Measurements from ENCODE around the gene SCN4A.
A peak's percentile ranks its signal among the peaks of the same experiment; 100 is the strongest.

Gene SCN4A

GRCh38 chr17:64001763-64002529 lies 29.2 kb upstream of the SCN4A start:
- no peak for DNase-seq

- DNase-seq = no peak
These were observed 28.4 kb upstream of the SCN4A start for GRCh38 chr17:64001091-64001579.

DNA sequence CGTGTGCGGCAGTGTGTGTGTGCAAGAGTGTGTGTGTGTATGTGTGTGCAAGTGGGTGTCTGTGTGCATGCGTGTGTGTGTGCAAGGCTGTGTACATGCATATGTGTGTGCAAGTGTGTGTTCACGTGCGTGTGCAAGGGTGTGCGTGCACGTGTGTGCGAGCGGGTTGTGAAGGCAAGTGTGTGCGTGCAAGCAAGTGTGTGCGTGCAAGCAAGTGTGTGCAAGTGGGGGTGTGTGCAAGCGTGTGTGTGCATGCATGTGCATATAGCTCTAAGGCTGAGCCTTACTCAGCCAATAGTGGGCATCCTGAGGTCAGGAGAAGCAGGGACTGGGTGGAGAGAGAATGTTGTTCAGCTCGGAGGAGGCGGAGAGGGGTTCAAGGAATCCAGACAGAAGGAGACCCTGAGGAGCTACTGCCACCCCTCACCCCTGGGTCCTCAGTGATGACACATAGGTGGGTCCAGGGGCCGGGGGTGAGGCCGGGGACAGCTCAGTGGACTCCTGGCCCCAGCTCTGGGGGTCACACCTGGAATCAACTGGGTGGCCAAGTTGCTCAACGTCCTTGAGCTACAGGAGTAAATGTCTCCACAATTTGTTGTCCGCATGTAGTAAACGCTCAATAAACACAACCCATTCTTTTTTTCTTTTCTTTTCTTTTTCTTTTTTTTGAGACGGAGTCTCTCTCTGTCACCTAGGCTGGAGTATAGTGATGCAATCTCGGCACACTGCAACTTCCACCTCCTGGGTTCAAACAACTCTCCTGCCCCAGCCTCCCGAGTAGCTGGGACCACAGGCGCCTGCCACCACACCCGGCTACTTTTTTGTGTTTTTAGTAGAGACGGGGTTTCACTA lies 27.2 kb upstream of the SCN4A start:
- no peak for DNase-seq

DNA sequence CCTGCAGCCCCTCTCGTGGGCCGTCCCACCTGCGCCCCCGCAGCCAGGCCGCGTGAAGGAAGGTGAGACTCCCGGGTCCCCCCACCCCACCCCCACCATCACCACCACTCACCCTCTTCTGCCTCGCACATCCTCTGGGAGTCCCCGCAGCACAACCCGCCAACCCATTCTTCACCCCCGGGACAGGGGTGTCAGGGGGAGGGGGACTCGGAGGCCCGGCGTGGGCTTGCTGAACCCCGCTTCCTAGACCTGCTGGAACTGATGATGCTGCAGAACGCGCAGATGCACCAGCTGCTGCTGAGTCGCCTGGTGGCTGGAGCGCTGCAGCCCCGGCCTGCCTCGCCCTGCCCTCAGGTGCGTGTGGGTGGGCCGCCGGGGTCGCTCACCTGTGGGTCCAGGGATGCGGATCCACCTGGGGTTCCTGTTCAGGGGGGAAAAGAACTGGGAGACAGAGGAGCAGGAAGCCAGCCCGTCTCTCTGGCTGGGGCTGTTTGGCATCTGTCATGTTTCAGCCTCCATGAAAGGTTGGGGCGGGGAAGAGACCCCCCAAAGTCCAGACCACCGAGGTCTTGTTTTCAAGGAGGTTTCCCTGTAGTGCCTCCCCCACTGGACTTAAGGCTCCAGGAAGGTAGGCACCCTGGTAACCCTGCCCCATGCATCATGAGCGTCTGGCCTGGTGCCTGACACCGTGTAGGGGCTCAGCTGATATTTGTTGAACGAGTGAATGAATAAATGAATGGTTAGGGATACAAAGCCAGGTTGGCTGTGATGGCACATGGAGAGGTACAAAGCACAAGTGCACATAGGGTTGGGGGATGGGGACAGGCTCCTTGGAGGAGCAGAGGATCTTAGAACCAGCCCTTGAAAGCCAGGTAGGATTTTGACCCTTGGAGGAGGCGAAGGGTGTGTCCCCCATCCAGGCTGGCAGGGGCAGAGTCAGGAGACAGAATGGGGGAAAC lies 26.3 kb upstream of the SCN4A start:
- DNase-seq = no peak

- peak; percentile 84 for DNase-seq
These were observed 25.5 kb upstream of the SCN4A start, which contains the start of gene PRR29 for GRCh38 chr17:63998050-63998720. TSS of gene PRR29 (plus strand) at chr17:63998351. CDS start at chr17:63998365, 14 bp downstream.

GRCh38 chr17:63997341-63998048 lies 24.8 kb upstream of the SCN4A start:
- no peak for DNase-seq

GRCh38 chr17:63996430-63997182 lies 23.9 kb upstream of the SCN4A start:
- DNase-seq = no peak

DNA sequence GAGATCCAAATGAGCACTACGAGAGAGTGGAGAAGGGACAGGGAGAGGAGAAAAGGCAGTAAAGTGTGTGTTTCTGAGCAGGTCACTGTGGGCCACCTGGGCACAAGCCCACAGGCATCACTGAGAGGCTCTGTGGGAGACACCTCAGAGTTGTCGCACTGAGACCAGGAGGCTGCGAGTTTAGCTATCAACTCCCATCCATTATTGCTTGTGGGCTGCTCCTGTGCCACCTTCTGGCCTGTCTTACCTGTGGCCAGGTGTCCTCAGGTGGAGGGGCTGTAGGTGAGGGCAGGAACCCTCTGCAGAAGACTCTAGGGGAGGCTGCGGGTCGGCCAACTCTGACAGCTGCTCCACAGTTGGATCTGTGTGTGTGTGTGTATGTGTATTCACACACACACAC lies 22.9 kb upstream of the SCN4A start:
- DNase-seq = no peak

DNA sequence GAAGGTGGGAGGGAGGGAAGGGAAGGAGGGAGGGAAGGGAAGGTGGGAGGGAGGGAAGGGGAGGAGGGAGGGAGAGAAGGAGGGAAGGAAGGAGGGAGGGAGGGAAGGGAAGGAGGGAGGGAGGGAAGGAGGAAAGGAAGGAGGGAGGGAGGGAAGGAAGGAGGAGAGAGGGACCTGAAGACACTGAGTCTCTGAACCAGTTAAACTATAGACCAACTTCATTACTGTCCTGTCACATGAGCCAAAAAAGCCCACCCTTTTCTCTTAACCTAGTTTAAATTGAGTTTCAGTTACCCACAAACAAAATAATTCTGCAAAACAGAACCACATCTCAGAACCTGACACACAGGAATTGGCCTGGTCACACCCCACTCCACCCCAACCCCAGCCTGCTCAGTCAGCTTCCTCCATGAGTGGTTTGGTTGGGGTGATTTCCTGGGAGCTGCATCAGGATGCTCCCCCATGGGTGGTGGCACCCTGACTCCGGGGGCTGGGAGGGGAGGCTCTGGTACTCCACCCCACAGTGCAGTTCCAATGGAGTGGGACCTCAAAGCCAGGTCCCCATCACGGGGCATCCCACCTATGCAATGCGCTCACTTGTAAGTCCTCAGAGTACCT lies 20.8 kb upstream of the SCN4A start:
- no peak for DNase-seq

- no peak for DNase-seq
These were observed 18.9 kb upstream of the SCN4A start for GRCh38 chr17:63991611-63992010.

GRCh38 chr17:63989622-63990345 lies 17.1 kb upstream of the SCN4A start:
- no peak for DNase-seq

DNA sequence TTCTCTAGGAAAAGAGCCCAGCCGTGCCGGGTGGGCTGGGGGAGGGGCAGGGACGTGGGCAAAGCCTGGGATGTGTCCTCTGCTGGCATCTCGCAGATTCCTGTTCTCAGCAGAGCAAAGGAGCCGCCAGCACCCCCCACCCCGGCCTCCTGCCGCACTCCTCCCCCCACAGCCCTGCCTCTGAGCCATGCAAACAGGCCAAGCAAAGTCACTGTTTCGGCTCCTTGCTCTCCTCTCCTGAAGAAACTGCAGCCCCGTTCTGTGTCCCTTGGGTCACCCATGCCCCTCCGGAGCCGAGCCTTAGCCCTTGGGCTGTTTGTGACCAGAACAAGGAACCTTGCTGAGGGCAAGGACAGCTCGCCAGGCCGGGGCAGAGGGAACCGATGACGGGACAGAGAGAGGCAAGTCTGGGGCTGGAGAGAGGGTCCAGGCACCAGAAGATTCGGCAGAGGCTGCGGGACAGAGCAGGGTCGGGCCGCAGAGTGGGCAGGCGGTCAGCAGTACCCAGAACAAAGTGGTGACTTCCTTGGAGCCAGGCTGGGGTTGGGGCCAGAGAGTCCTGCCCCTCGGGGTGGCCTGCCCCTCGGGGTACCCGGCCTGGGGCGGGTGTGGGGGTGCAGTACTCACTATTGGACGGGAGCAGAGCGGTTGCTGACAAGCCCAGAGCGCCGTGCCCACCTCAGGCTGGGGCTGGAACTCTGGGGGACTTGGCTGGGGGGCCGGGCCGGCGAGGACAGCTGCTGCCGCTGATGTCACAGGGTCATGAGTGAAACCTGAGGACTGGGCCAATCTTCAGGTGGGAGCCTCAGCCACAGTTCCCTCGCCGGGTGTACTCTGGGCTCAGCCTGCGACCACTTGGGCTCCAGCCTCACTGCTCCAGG lies 16.3 kb upstream of the SCN4A start:
- no peak for DNase-seq

DNA sequence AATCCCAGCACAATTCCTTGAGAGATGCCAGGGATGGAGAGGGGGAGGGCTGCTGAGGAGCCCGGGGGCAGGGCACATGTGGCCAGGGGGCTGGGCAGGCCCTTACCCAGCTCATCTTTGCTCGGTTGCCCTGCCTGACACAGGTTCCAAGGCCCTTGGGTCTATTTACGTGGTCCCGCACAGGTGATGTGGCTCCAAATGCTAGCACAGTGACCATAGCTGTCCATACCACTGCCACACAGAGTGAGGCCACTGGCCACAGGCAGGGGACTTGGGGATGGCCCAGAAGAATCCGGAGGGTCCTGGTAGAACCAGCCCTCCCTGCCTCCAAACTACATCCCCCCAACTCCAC lies 15.4 kb upstream of the SCN4A start:
- DNase-seq = no peak

DNA sequence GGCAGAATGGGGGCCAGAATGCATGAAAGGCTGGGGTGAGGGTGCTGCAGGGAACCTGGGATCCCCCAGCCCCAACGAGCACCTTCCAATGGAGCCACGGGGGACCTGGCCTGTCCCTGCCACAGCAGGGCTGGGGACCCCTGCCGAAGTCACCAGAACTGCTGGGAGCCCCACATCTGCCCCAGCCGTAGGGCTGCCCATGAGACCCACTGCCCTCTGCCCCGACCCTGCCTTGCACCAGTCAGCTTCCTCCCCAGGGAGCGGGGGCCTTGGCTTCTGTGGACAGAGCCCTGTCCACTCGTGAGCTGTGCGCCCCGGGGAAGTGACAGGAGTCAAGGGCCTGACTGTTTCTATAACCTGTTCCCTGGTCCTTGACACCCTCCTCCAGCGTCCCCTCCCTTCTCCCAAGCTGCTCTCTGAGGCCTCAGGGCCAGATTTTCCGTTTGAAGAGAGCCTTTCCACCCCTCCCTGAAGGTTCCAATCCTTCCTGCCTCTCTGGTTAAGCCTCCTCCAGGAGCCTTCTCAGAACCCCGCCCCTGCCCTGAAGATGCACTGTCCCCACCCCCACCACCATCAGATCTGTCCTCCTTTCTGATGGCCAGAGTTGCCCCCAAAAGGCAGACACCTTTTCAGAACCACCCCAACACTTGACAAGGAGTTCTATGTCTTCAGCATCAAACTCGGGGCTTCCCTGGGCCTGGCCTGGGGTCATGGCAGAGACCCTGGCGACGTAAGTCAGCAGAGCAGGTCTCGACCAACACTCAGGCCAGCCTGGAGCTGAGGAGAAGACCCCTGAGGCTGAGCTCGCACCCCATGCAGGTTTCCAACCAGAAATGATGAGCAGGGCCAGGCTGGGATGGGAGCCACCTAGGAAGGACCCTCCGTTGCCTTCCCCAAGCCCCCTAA lies 14.8 kb upstream of the SCN4A start:
- no peak for DNase-seq

DNA sequence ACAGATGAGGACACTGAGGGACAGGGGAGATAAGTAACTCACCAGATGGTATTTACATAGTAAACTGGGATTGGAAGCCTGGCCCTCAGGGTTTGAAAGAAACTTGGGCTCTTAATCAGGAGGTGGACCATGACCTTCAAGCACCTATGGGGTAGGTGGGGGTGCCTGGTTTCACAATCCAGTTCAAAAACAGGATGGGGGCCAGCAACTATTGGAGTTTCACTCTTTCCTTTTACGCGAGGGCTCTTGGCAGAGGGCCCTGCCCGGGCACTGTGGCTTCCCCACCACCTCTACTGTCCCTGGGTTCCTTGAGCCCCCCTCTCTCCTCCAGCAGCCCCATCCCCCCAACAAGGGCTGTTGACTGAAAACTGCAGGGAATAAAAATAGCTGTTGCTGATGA lies 14.1 kb upstream of the SCN4A start:
- no peak for DNase-seq

DNA sequence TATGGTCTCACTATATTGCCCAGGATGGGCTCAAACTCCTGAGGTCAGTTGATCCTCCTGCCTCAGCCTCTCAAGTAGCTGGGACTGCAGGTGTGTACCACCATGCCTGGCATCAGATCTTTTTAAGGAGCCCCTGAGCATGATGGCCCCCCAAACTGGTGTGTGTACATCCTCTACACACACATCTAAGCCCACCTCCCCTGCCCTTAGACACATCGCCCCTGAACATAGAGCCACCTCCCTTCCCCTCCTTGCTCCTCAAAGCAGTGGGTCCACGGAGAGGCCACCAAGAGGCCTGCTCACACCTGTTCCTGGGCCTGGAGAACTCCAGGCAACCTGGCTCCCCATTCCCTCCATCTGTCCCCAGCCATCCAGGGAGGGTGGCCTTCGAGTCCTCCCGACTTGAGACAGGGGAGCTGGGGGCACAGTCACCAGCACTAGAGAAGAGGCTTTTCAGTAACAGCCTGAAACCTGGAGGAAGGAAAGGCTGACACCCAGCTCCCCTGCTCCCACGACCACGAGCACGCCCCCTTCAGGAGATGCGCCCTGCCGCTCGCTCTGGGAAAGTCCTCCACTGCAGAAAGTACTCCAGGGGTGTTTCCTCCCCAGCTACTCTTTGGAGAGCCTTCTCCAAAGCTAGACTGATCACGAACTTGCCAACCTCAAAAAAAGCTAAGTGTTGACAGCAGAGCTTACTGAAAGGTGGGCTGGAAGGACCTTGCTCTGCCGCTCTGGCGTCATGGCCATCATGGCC lies 12.8 kb upstream of the SCN4A start:
- no peak for DNase-seq

Data from stimulated activated CD4-positive, alpha-beta T cell treated with anti-CD3 and anti-CD28 coated beads, Interleukin-15, amount 100 ng/mL, for 24 hours (primary cell).